GM12801 (cell line): ENCODE data around the gene P2RX2.

ENCODE experiments used
- TF ChIP-seq, protein P1 (sequence below): IDR thresholded peaks from one replicate; pipeline ENCODE4 v1.5.1; 2011; ENCODE audit warnings: control low read depth; ENCODE audit not compliant: insufficient read length; ENCODE audit errors: extremely low read depth

P2RX2 gene

GRCh38 chr12:132614029-132614428 lies 4.5 kb upstream of the P2RX2 start:
- TF ChIP-seq, protein P1, sequence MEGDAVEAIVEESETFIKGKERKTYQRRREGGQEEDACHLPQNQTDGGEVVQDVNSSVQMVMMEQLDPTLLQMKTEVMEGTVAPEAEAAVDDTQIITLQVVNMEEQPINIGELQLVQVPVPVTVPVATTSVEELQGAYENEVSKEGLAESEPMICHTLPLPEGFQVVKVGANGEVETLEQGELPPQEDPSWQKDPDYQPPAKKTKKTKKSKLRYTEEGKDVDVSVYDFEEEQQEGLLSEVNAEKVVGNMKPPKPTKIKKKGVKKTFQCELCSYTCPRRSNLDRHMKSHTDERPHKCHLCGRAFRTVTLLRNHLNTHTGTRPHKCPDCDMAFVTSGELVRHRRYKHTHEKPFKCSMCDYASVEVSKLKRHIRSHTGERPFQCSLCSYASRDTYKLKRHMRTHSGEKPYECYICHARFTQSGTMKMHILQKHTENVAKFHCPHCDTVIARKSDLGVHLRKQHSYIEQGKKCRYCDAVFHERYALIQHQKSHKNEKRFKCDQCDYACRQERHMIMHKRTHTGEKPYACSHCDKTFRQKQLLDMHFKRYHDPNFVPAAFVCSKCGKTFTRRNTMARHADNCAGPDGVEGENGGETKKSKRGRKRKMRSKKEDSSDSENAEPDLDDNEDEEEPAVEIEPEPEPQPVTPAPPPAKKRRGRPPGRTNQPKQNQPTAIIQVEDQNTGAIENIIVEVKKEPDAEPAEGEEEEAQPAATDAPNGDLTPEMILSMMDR: no peak

- TF ChIP-seq, protein P1: no peak
These were observed 3.6 kb upstream of the P2RX2 start for GRCh38 chr12:132614861-132615578.

GRCh38 chr12:132615579-132616038 lies 3.0 kb upstream of the P2RX2 start:
- TF ChIP-seq, protein P1: no peak

GRCh38 chr12:132617135-132617701 lies 1.4 kb upstream of the P2RX2 start:
- TF ChIP-seq, protein P1: no peak

DNA sequence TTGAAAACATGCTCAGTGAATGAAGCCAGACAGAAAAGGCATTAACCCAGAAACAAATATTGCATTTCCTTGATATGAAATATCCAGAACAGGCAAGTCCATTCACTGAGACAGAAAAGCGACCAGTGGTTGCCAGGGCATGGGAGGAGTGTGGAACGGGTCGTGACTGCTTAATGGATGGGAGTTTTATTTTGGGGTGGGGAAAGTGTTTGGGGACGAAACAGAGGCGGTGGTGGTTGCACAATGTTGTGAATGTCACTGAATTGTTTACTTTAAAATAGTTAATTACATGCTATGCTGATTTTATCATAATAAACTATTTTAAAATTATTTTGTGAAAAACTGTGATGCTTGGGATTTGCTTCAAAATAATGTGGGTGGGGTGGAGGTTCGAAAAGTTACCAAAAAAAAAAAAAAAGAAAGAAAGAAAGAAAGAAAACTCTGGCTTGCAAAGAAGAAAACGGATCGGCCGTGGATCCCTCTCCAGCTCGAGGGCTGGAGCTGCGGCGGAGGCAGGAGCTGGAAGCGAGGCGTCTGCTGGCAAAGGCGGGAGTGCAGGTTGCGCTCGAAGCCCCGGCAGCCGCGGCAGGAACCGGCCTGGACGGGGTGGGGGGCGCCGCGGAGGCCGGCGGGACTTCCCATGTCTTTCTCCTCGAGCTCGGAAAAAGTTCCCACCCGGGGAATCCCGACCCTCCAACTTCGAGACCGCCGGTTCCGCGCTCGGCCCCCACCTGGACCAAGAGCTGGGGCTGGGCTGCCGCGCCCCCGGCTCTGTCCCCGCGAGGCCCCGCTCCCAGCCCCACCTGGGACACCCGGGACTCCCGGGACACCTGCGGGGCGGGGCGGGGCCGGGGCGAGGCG lies 524 bp upstream of the P2RX2 start:
- TF ChIP-seq, protein P1: no peak

GRCh38 chr12:132619071-132619385 lies 452 bp downstream of the P2RX2 start:
- TF ChIP-seq, protein P1: no peak

- TF ChIP-seq, protein P1: no peak
These were observed 973 bp downstream of the P2RX2 start for GRCh38 chr12:132619386-132620112.
